Fibroblast of the aortic adventitia (primary cell): ENCODE measurements around the gene FETUB. TPM values are rescaled to one million over a fixed set of nuclear protein-coding genes. Genes with fewer than 3 reads are reported as not detected.
"Not testable (repeated sequence)": the region's sequence is repeated elsewhere in the genome, so short reads cannot be mapped to it uniquely, and the experiment has no call there.

Source experiments
- DNase-seq: peaks from one replicate; pipeline ENCODE4 v3.0.0-alpha.2; 2010; ENCODE audit warnings: low read depth
- H3K4me3 ChIP-seq: 2 replicates; pipeline ENCODE4 v1.5.1; 2011; ENCODE audit warnings: low read depth, mild to moderate bottlenecking, control low read depth, low read length, moderate library complexity
- small RNA-seq: library from RNA; depleted of rRNA; stranded (forward); fragments of <200 nt; gene quantifications from one replicate; pipeline ENCODE3, GENCODE V24; 2012
- total RNA-seq: library from RNA; depleted of rRNA; stranded (reverse); fragments of >200 nt; gene quantifications from 2 replicates; pipeline ENCODE4 v1.2.3, GENCODE V29; 2012; ENCODE audit warnings: low replicate concordance
- TF ChIP-seq, protein P1 (sequence below): IDR thresholded peaks from 2 replicates; pipeline ENCODE4 v1.5.1; 2011; ENCODE audit warnings: mild to moderate bottlenecking, low read length, control low read depth, inconsistent platforms; ENCODE audit not compliant: insufficient read depth

Gene FETUB
- total RNA-seq, 1 donor, result not detected

DNA sequence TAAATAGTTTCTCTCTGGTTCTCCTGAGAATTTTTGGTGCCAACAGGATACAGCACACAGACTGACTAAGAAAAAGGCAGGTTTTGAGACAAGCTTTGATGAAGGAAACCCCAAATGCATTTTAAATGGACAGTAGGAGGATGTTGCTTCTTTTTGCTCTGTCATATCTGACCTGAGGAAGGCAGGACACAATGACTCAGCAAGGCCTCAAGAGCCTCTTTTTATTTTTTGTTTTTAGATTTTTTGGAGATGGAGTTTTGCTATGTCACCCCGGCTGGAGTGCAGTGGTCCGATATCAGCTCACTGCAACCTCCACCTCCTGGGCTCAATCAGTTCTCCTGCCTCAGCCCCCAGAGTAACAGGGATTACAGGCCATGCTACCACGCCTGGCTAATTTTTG lies 60.1 kb downstream of the FETUB start:
- TF ChIP-seq, protein P1, sequence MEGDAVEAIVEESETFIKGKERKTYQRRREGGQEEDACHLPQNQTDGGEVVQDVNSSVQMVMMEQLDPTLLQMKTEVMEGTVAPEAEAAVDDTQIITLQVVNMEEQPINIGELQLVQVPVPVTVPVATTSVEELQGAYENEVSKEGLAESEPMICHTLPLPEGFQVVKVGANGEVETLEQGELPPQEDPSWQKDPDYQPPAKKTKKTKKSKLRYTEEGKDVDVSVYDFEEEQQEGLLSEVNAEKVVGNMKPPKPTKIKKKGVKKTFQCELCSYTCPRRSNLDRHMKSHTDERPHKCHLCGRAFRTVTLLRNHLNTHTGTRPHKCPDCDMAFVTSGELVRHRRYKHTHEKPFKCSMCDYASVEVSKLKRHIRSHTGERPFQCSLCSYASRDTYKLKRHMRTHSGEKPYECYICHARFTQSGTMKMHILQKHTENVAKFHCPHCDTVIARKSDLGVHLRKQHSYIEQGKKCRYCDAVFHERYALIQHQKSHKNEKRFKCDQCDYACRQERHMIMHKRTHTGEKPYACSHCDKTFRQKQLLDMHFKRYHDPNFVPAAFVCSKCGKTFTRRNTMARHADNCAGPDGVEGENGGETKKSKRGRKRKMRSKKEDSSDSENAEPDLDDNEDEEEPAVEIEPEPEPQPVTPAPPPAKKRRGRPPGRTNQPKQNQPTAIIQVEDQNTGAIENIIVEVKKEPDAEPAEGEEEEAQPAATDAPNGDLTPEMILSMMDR, result no peak
- DNase-seq, result peak; percentile 16
- no peak overlapping the region for H3K4me3 ChIP-seq

DNA sequence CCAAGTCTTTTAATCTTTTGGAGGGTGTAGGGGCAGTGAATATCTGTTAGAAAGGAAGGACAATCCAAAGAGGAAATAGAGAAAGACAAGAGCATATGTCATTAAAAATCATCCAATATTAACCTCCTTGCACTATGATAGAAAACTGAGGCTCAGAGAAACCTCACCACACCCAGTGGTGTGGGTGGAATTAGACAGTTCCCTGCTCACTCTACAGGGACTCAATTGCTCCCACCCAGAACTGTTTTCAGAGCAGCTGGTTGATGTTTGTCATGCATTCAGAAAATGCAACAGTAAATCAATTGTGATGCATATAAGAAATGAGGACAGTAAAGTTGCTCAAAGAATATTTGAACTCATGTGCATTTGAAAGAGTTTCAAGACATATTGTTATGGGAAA lies 62.3 kb downstream of the FETUB start:
- DNase-seq, H3K4me3 ChIP-seq: not testable (repeated sequence)

Small RNA genes within 50 kb of the gene (small RNA-seq; reads per million reads assigned to genes)
- gene RF00017, result not detected

Other genes starting within 250 kb of the FETUB start
- 1.3 TPM in 1 of 2 replicates, not detected in the other for gene CRYGS, start 96.0 kb upstream of the FETUB start, total RNA-seq
- gene TBCCD1, start 73.1 kb upstream of the FETUB start, total RNA-seq, result 2.9 and 17.5 TPM in 2 replicates
- gene DNAJB11, start 69.7 kb upstream of the FETUB start, total RNA-seq, result 44.0 and 44.6 TPM in 2 replicates
- gene AHSG, start 27.3 kb upstream of the FETUB start, total RNA-seq, result not detected in 2 replicates
- gene HRG, start 25.6 kb downstream of the FETUB start, total RNA-seq, result not detected in 2 replicates
- not detected in 2 replicates for gene KNG1, start 77.0 kb downstream of the FETUB start, total RNA-seq
- gene EIF4A2, start 143.2 kb downstream of the FETUB start, total RNA-seq, result 383 and 640 TPM in 2 replicates
- gene RFC4, start 166.1 kb downstream of the FETUB start, total RNA-seq, result 13.2 and 48.4 TPM in 2 replicates
- not detected in 2 replicates for gene ADIPOQ, start 202.3 kb downstream of the FETUB start, total RNA-seq